Neural cell (in vitro differentiated cells): ENCODE data around the gene FTCD. TPM values are rescaled to one million over a fixed set of nuclear protein-coding genes. Genes with fewer than 3 reads are reported as not detected.

Source experiments
- H2AFZ ChIP-seq: fragments of 200-600, 300-800 bp; sonication (generic), shearing (Covaris generic); 2 replicates; pipeline ENCODE4 v1.6.0; 2014; ENCODE audit warnings: low read depth, mild to moderate bottlenecking, antibody characterized with exemption, low read length, moderate library complexity
- H3F3A ChIP-seq: fragments of 200-600 bp; shearing (Covaris generic); 2 replicates; pipeline ENCODE4 v1.6.1; 2016; ENCODE audit warnings: mild to moderate bottlenecking, moderate library complexity, mixed read lengths, antibody characterized with exemption, low read length; ENCODE audit not compliant: insufficient read depth, poor library complexity, severe bottlenecking
- H3K27ac ChIP-seq: fragments of 200-600, 300-800 bp; sonication (generic), shearing (Covaris generic); 2 replicates; pipeline ENCODE4 v1.5.1; 2014; ENCODE audit warnings: mild to moderate bottlenecking, low read length, moderate library complexity
- H3K27me3 ChIP-seq: fragments of 300-800, 200-600 bp; sonication (generic), shearing (Covaris generic); 2 replicates; pipeline ENCODE4 v1.6.0; 2014; ENCODE audit warnings: mild to moderate bottlenecking, low read depth, low read length, moderate library complexity; ENCODE audit not compliant: insufficient read depth
- H3K36me3 ChIP-seq: fragments of 300-800, 200-600 bp; sonication (generic), shearing (Covaris generic); 2 replicates; pipeline ENCODE4 v1.5.1; 2014; ENCODE audit warnings: mild to moderate bottlenecking, antibody characterized with exemption, low read length, moderate library complexity; ENCODE audit not compliant: insufficient read depth
- H3K4me2 ChIP-seq: fragments of 300-800, 200-600 bp; sonication (generic), shearing (Covaris generic); 2 replicates; pipeline ENCODE4 v1.6.0; 2014; ENCODE audit warnings: mild to moderate bottlenecking, low read length
- H3K4me3 ChIP-seq: fragments of 300-800, 200-600 bp; sonication (generic), shearing (Covaris generic); 2 replicates; pipeline ENCODE4 v1.5.1; 2014; ENCODE audit warnings: mild to moderate bottlenecking, low read length, moderate library complexity
- H3K79me2 ChIP-seq: fragments of 200-600 bp; shearing (Covaris generic); replicated peaks from 2 replicates; pipeline ENCODE4 v1.6.0; 2014; ENCODE audit warnings: mild to moderate bottlenecking, low read length, moderate library complexity; ENCODE audit not compliant: insufficient read depth
- H3K9ac ChIP-seq: fragments of 300-800, 200-600 bp; sonication (generic), shearing (Covaris generic); 2 replicates; pipeline ENCODE4 v1.6.1; 2016; ENCODE audit warnings: mild to moderate bottlenecking, low read length, mixed read lengths
- H3K9me2 ChIP-seq: fragments of 200-600 bp; shearing (Covaris generic); 2 replicates; pipeline ENCODE4 v1.6.1; 2016; ENCODE audit warnings: mild to moderate bottlenecking, low read length, mixed read lengths; ENCODE audit not compliant: insufficient read depth
- H3K9me3 ChIP-seq: fragments of 200-600, 300-800 bp; sonication (generic), shearing (Covaris generic); 2 replicates; pipeline ENCODE4 v1.6.1; 2016; ENCODE audit warnings: mild to moderate bottlenecking, mixed run types, low read length, moderate library complexity, mixed read lengths
- H4K20me1 ChIP-seq: fragments of 200-600 bp; shearing (Covaris generic); 2 replicates; pipeline ENCODE4 v1.6.1; 2016; ENCODE audit warnings: mild to moderate bottlenecking, mixed run types; ENCODE audit not compliant: insufficient read depth
- EP300 ChIP-seq: fragments of 450-650 bp; conservative IDR thresholded peaks from 2 replicates; pipeline ENCODE4 v1.6.1; 2014; ENCODE audit warnings: antibody characterized with exemption, mild to moderate bottlenecking, moderate library complexity; ENCODE audit not compliant: poor library complexity, severe bottlenecking
- EZH2 ChIP-seq: fragments of 200-600, 300-800 bp; shearing (Covaris generic), sonication (generic); IDR thresholded peaks from 2 replicates; pipeline ENCODE4 v1.6.1; 2014; ENCODE audit warnings: antibody characterized with exemption, low read length, borderline replicate concordance, mild to moderate bottlenecking; ENCODE audit not compliant: insufficient read depth, poor library complexity, severe bottlenecking
- MXI1 ChIP-seq: fragments of 450-650 bp; conservative IDR thresholded peaks from 2 replicates; pipeline ENCODE4 v1.6.1; 2014; ENCODE audit warnings: antibody characterized with exemption, mild to moderate bottlenecking; ENCODE audit not compliant: poor library complexity, severe bottlenecking
- POLR2AphosphoS5 ChIP-seq: IDR thresholded peaks from 2 replicates; pipeline ENCODE4 v1.6.1; 2012
- RAD21 ChIP-seq: fragments of 450-650 bp; conservative IDR thresholded peaks from 2 replicates; pipeline ENCODE4 v1.6.1; 2014; ENCODE audit warnings: antibody characterized with exemption, mild to moderate bottlenecking, moderate library complexity
- REST ChIP-seq: IDR thresholded peaks from 2 replicates; pipeline ENCODE4 v1.6.1; 2012; ENCODE audit warnings: borderline replicate concordance
- SMC3 ChIP-seq: fragments of 450-650 bp; conservative IDR thresholded peaks from 2 replicates; pipeline ENCODE4 v1.6.1; 2014; ENCODE audit warnings: antibody characterized with exemption, mild to moderate bottlenecking, moderate library complexity; ENCODE audit not compliant: poor library complexity
- TAF1 ChIP-seq: IDR thresholded peaks from 2 replicates; pipeline ENCODE4 v1.6.1; 2012; ENCODE audit warnings: low read depth
- polyA plus RNA-seq: library from polyadenylated mRNA; depleted of rRNA; stranded (reverse); fragments of >200 nt; gene quantifications from 2 replicates; pipeline ENCODE4 v1.2.3, GENCODE V29; 2014
- TF ChIP-seq, protein P1 (sequence below): fragments of 450-650 bp; IDR thresholded peaks from 2 replicates; pipeline ENCODE4 v1.5.1; 2014; ENCODE audit warnings: antibody characterized with exemption, mild to moderate bottlenecking, moderate library complexity; ENCODE audit not compliant: poor library complexity, severe bottlenecking

FTCD gene
- polyA plus RNA-seq, 1 donor from 2014 or later: 2.0 TPM

DNA sequence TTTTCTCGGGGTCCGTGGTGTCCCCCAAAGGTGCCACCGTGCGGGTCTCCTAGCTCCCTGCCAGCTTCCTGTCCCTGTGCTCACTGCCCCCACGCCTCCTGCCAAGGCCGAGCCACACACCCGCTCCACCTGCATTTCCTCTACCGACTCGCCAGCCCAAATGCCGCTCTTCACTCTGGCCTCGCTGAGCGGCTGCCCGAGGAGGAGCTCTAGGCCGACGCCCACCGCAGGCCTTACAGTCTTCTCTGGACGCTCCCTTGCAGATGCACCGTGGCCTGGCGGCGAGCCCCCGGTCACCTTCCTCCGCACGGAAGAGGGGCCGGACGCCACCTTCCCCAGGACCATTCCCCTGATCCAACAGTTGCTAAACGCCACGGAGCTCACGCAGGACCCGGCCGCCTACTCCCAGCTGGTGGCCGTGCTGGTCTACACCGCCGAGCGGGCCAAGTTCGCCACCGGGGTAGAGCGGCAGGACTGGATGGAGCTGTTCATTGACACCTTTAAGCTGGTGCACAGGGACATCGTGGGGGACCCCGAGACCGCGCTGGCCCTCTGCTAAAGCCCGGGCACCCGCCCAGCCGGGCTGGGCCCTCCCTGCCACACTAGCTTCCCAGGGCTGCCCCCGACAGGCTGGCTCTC lies 26.3 kb downstream of the FTCD start:
- no peak overlapping the region for H3K9ac ChIP-seq
- H3K27ac ChIP-seq: no peak overlapping the region
- no peaks in the 10 kb centered on the region for H3F3A ChIP-seq
- no peak overlapping the region for H3K4me3 ChIP-seq
- no peaks in the 10 kb centered on the region for H3K27me3 ChIP-seq
- no peaks in the 10 kb centered on the region for H3K36me3 ChIP-seq
- H3K9me2 ChIP-seq: no peaks in the 10 kb centered on the region
- H3K4me2 ChIP-seq: no peak overlapping the region
- TF ChIP-seq RAD21: no peak
- TF ChIP-seq, protein P1, sequence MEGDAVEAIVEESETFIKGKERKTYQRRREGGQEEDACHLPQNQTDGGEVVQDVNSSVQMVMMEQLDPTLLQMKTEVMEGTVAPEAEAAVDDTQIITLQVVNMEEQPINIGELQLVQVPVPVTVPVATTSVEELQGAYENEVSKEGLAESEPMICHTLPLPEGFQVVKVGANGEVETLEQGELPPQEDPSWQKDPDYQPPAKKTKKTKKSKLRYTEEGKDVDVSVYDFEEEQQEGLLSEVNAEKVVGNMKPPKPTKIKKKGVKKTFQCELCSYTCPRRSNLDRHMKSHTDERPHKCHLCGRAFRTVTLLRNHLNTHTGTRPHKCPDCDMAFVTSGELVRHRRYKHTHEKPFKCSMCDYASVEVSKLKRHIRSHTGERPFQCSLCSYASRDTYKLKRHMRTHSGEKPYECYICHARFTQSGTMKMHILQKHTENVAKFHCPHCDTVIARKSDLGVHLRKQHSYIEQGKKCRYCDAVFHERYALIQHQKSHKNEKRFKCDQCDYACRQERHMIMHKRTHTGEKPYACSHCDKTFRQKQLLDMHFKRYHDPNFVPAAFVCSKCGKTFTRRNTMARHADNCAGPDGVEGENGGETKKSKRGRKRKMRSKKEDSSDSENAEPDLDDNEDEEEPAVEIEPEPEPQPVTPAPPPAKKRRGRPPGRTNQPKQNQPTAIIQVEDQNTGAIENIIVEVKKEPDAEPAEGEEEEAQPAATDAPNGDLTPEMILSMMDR: no peak
- TF ChIP-seq EZH2: no peak
- no peak for TF ChIP-seq MXI1
- TF ChIP-seq SMC3: no peak
- TF ChIP-seq POLR2AphosphoS5: no peak
- TF ChIP-seq TAF1: no peak
- no peak for TF ChIP-seq EP300
- no peak for TF ChIP-seq REST
- H3K79me2 ChIP-seq: no peaks in the 10 kb centered on the region
- no peaks in the 10 kb centered on the region for H3K9me3 ChIP-seq
- no peaks in the 10 kb centered on the region for H4K20me1 ChIP-seq
- no peak overlapping the region for H2AFZ ChIP-seq

- no peaks in the 10 kb centered on the region for H4K20me1 ChIP-seq
- no peaks in the 10 kb centered on the region for H3K27me3 ChIP-seq
- H3K9ac ChIP-seq: no peak overlapping the region
- H3K27ac ChIP-seq: no peak overlapping the region
- no peaks in the 10 kb centered on the region for H3K36me3 ChIP-seq
- H3F3A ChIP-seq: no peaks in the 10 kb centered on the region
- no peaks in the 10 kb centered on the region for H3K9me2 ChIP-seq
- TF ChIP-seq MXI1 (no peak), EP300 (no peak), POLR2AphosphoS5 (no peak), REST (no peak), TAF1 (no peak), EZH2 (no peak), RAD21 (no peak), SMC3 (no peak)
- TF ChIP-seq, protein P1: no peak
- no peaks in the 10 kb centered on the region for H3K79me2 ChIP-seq
- no peak overlapping the region for H3K4me3 ChIP-seq
- H3K9me3 ChIP-seq: no peaks in the 10 kb centered on the region
- no peak overlapping the region for H2AFZ ChIP-seq
- no peak overlapping the region for H3K4me2 ChIP-seq
Observed at GRCh38 chr21:46128106-46128932, 27.1 kb downstream of the FTCD start.
